HG03175 (cell line): ENCODE measurements around the gene CPNE6.
A peak's percentile ranks its signal among the peaks of the same experiment; 100 is the strongest.
"Not testable (repeated sequence)": the region's sequence is repeated elsewhere in the genome, so short reads cannot be mapped to it uniquely, and the experiment has no call there.

ENCODE experiments used
- ATAC-seq: cut with Tn5 transposase; IDR thresholded peaks from one replicate; pipeline ENCODE4 v1.9.1; 2021; ENCODE audit warnings: mild to moderate bottlenecking, moderate library complexity; ENCODE audit not compliant: unreplicated experiment

Gene CPNE6

DNA sequence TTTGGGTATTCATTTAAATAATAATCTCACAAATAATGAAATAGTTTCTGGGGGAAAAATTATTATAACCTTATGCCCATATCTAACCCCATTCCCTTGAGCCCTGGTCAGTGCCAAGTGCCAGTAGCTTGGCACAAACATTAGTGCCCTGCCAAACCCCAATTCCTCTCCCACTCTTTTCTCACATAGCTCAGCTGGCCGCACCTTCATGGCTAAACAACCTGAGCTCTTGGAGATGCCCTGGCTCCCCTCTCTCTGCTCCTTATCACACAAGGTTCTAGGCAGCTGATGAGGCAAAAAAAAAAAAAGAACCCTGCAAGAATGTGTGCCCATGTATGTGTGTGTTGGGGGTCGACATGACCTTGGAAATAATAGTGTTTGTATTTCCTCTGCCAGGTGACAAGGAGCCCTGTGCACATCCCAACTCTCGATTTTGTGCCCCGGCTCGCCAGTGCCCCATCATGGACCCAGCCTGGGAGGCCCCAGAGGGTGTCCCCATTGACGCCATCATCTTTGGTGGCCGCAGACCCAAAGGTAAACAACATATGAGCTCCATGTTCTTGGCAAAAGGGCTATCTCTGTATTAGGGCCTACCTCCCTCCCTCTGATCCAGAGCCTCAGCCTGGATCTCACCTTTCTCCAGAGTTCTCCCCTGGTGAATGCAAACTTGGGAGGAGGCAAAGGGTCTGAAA, 31.1 kb downstream of the CPNE6 start:
- no peak for ATAC-seq

DNA sequence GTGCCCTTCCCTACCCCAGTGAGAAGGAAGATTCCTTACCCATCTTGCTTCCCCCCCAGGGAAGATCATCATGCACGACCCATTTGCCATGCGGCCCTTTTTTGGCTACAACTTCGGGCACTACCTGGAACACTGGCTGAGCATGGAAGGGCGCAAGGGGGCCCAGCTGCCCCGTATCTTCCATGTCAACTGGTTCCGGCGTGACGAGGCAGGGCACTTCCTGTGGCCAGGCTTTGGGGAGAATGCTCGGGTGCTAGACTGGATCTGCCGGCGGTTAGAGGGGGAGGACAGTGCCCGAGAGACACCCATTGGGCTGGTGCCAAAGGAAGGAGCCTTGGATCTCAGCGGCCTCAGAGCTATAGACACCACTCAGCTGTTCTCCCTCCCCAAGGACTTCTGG, 32.1 kb downstream of the CPNE6 start:
- ATAC-seq = no peak

DNA sequence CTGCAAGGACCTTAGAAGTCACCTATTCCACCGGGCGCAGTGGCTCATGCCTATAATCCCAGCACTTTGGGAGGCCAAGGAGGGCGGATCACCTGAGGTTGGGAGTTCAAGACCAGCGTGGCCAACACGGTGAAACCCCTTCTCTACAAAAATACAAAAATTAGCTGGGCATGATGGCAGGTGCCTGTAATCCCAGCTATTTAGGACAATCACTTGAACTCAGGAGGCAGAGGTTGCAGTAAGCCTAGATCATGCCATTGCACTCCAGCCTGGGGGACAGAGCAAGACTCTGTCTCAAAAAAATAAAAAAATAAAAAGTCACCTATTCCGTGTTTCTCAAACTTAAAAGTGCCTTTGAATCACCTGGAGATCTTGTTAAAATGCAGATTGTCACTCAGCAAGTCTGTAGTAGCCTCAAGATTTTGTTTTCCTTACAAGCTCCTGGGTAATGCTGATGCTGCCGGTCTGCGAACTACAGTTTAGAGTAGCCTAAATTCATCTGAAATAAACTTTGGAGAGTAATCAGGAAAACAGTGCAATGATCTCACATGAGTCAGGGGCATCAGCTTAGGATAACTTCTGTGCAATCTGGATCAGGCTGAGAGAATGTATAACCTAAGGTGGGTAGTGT, 34.4 kb downstream of the CPNE6 start:
- ATAC-seq = not testable (repeated sequence)

DNA sequence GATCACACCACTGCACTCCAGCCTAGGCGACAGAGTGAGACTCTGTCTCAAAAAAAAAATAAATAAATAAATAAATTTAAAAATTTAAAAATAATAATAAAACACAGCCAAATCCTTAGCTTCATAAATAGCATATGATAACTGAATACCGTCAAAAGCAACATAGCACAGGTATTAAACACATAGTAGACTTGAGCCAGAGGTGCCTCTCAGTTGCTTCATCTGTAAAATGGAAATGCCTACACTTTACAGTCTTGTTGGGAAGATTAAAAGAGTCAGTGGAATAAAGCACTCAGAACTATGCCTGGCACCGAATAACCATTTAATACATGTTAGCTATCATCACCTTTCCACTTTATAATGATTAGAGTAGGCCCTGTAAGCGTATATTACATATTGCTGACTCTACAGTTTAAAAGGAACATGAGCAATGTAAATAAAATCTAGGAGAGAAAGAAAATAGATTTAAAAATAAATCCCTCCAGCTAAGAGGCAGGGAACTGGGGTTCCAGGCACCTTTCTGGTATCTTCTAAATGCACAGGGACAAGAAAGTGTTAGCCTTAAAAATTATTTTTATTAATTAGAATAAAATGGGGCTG, 35.4 kb downstream of the CPNE6 start:
- no peak for ATAC-seq

DNA sequence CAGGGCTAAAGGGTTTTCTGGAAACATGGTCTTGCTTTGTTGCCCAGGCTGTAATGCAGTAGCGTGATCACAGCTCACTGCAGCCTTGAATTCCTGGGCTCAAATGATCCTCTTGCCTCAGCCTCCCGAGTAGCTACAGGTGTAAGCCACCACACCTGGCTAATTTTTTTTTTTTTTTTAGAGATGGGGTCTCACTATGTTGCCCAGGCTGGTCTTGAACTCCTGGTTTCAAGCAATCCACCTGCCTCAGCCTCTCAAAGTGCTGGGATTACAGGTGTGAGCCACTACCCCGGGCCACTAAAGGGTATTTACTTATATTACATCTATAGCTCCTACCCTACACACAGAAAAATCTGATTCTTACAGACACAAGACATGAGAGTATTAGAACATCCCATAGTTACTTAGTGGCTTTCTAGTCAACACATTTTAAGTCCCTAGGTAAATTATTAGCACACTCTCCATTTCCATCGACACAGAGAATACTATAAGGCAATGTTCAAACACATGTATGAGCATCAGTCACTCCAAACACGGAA, 37.0 kb downstream of the CPNE6 start:
- peak; percentile 47 for ATAC-seq

DNA sequence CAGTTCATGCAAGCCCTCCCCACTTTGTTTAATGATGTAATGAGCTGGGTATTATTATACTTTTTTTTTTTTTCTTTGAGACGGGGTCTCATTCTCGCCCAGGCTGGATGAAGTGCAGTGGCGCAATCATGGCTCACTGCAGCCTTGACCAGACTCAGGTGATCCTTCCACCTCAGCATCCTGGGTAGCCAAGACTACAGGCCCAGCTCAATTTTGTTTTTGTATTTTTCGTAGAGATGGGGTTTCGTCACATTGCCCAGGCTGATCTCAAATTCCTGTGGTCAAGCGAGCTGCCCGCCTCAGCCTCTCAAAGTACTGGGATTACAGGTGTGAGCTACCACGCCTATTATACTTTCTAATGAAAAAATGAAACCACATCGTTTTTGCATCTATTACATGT, 38.7 kb downstream of the CPNE6 start:
- ATAC-seq = no peak

DNA sequence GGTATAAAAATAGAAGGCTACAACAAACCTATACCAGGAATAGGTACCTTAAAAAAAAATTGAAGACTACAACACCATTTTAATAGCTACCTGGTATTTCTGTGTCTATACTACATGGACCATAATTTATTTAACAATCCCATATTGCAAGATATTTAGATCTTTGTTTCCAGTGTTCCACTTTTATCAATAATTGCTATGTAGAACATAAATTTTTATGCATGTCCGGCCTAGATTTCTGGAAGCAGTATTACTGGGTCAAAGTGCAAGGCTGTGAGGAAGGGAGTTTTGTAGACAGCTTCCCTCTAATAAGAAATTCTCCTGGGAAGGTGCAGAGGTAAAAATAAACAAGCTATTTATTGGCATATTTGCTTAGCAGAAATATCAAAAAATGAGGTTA, 39.2 kb downstream of the CPNE6 start:
- ATAC-seq = no peak

DNA sequence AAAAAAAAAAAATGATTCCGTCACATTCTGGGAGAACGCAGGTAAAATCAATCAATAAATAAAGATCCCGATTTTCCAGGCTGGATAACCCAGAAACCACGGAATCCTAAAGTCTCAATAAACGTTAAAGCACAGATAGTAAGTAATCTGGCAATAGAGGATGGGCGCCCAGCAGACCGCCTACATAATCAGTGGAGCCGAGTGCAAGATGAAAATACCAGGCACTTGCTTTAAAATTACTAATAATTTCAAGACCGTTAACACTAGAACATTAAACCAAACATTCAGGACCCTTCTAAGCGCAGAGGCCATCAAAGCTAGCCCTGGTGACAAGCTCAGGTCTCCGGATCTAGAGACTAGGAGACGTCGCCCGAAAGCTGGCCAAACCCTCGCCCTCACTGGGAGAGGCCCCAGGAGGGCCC, 42.0 kb downstream of the CPNE6 start:
- no peak for ATAC-seq

DNA sequence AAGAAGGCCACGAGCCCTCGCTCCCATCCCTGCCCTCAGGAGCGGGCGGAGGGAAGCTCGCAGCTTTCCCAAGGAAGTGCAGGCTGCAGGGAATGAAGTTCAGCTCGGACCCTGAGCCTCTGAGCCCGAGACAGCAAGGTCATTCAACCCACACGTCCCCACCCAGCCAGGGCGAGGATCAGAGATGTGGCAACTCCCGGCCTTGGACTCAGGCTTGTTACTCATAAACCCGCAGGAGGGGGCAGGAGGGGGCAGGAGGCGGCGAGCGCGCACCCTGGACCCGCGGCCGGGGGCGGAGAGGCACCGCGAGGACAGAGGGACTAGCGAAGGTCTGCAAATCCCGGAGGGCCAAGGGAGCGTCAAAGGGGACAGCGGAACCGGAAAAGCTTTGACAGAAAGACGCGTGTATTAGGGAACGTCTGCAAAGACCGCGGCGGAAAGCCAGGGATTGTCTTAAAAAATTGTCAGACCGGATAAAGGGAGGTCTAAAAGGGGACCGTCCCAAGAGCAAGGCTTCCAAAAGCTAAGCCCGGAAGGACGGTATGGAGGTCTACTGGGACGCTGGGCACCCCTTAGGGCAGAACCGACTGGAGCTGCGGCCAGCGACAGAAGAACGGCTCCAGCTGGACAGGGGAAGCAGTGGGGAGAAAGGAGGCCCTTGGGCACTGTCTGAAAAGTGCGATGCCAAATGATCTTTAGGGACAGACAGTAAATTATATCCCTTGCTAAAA, 42.6 kb downstream of the CPNE6 start:
- ATAC-seq = peak; percentile 26

DNA sequence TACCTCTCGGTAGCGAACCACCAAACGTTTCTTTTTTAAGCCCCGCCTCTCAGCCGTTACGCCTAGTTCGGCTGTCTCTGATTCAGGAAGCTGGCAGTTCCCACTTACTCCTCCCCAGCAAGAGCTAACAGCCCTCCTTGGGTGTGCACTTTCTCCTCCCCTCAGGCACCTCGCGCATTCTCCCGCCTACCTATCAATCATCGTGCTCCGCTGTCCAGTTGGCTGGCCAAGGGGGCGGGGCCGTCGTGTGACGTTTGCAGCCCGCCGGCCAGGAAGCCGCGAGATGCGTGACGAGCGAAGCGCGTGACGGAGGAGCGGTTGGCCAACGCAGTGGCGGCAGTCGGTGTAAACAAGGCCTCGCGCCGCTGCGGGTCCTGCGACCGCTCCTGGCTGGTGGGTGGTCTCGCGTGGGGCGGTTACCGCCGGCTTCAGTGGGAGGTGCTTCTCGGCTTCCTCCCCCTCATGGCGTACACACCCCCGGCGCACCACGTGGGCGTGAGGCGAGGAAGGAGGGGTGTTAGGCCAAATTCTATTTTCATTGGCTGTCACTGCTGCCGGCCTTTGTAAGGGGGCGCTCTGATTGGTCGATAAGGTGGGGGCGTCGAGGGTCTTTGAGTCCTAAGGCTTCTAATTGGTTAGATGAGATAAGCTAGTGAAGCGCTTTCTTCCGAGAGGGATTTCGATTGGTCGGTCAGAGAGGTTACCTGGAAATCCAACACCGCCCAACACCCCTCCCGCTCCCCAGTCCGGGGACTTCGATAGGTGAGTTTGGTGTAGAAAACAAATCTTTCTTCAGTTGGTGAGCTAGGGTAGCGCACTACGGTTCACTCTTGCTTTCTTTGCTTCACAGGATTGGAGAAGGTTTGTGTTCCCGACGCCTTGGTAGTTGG, 43.4 kb downstream of the CPNE6 start, which contains the start of the genes DCAF11 and NRL:
Gene DCAF11, plus strand, starts transcription at position 246 of the 890 bp plus-strand sequence. CDS start 818 bp downstream, outside the sequence.
Gene NRL, minus strand, starts transcription at position 418 of the 890 bp plus-strand sequence. CDS start 32,101 bp downstream, outside the sequence.
- peak; percentile 87 for ATAC-seq

DNA sequence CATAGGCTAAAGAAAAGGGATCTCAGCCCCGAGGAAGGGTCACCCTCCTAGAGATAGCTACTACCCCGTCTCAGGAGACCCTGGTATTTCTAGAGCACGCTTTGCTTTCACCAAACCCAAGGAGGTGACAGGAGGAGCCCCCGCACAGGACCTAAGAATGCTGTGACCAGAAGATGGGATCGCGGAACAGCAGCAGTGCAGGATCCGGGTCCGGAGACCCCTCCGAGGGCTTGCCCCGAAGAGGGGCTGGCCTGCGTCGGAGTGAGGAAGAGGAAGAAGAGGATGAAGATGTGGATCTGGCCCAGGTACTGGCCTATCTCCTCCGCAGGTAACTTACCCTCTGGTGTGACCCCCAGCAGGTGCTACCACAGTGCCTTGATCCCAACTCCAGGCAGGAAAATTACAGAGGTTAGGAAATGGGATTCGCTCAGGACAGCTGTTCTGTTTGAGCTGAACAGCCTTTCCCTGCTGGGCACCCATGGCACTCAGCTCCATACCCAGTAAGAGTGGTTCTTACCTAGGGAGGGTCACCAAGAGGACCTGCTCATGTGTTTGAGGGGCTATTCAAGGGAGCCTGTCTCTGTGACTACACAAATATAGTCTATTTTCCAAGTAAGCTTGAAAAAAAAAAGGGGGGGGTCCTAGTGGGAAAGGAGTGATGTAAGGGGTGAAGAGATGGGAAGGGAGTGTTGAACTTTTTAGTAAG, 44.2 kb downstream of the CPNE6 start:
- no peak for ATAC-seq

DNA sequence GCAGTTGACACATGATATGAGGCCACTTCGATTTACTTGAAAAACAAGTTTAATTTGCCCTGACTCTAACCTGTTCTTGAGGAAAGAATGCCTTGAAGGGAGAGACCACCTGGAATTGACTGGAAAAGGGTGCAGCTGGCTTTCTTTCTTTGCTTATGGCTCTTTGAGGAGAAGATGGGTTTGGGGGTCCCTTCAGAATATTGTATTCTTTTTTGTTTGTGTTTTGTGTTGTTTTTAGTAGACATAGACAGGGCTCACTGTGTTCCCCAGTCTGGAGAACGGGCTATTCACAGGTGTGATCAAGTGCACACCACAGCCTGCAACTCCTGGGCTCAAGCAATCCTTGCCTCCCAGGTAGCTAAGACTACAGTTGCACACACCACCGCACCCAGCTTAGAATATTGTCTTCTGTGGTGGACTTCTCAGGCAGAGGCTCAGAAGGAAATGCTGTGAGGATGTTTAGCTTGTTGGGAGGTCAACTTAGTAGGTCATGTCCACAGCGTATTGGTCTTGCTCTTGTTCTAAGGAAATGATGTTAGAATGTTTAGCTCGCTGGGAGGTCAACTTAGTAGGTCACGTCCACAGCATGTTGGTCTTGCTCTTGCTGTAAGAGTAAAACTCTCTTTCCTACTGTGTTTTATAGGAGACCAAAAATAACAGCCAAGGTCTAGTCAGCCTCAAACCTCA, 44.9 kb downstream of the CPNE6 start:
- no peak for ATAC-seq

DNA sequence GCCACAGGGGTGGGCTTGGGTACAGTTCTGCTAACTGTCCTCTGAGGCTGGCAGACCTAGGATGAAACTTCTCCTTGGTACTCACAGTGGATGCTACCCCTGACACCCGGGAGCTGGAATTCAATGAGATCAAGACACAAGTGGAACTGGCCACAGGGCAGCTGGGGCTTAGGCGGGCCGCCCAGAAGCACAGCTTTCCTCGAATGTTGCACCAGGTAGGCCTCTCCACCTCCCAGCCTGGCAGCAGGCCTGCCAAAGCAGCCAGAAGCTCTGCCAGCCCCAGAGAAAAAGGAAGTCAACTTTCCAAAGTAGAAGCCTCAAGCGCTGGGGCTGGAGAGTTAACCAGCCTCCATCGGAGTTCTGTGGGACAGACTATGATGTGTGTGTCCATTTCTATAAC, 45.8 kb downstream of the CPNE6 start:
- ATAC-seq = no peak

DNA sequence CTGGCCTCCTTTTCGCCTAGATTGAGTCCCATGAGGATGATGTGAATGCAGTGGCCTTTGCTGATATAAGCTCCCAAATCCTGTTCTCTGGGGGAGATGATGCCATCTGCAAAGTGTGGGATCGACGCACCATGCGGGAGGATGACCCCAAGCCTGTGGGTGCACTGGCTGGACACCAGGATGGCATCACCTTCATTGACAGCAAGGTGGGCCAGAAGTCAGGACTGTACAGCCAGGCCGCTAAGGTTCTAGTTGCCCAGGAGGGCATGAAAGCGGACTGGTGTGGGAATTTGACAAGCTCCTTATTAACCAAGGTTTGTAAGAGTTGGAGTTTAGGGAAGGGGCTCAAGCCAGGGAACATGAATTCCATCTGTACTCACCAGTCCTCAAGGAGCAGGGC, 48.3 kb downstream of the CPNE6 start:
- ATAC-seq = no peak

DNA sequence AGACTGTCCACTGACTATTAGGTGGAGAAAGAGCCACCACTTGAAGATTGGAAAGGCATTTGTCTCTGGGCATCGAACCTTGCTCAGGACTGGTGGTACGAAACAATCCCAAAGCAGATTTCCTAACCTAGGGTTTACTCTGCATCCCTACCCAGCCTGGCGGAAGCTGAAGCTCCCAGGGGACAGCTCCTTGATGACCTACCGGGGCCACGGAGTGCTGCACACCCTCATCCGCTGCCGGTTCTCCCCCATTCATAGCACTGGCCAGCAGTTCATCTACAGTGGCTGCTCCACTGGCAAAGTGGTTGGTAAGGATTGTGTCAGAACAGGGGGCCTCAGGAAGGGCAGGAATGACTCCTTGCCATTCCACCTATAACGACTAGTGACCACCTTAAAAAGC, 49.8 kb downstream of the CPNE6 start:
- ATAC-seq = no peak

DNA sequence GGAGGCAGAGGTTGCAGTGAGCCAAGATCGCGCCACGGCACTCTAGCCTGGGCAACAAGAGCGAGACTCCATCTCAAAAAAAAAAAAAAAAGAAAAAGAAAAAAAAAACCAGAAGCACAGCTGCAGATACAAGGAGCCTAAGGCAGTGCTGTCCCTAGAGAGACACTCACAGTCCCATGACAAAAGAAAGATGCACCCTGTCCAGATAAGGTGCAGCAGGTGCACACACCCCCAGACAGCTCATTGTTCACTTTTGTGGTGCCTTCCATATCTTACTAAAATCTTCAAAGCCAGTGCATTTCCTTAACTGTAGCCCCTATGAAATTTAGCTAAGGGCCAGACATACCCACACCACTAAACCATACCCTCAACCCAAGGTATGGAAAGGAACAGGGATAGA, 51.1 kb downstream of the CPNE6 start:
- no peak for ATAC-seq

DNA sequence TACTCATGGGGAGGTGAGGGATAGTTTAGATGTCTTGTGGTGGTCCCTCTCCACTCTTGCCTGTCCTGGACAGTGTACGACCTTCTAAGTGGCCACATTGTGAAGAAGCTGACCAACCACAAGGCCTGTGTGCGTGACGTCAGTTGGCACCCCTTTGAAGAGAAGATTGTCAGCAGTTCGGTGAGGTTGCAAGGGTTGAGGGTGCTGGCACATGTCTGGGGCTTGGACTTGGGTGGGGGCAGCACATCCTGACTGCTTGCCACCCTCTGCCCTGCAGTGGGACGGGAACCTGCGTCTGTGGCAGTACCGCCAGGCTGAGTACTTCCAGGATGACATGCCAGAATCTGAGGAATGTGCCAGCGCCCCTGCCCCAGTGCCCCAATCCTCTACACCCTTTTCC, 51.5 kb downstream of the CPNE6 start:
- ATAC-seq = no peak

DNA sequence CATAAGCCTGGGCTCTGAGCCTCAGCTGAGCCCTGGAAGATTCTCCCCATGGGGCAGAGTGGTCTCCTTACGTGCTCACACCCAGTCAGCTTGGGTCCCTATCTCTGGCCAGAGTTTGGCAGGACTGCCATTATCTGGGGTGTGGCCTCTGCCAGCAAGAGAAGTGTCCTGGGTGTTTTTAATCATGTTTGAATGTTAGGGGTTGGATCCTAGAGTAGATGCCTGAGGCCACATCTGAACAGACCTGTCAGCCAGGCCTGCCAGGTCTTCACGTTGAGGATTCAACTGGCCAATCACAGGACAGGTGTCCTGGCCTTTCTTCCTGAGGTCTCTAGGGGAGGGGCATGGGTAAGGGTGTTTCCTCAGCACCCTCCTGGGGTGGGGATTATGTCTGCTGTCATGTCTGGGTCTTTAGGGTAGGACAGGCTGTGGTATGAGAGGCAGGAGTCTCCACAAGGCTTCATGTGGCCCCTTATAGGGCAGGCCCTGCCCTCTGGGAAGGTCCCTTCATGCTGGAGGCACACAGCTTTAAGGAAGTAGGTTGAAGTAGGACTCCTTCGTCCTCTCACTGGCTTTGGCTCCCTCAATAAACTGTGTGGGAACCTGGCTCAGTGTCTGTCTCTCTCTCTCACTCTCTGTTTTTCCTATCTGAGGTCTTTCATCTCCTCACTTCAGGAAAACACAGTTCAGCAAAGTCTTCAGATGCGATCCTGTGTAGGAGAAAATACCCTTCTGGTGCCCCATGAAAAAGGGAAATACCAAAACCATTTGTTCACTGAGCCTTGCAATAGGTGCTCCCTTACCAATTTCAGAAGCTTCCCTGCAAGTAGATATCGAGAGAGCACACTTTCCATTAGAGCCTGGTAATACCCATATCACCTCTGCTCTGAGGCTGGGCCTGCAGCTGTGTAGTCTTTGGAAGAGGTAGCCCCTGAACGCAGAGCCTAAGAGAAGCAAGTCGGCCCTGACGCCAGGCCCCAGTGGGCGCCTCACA, 52.4 kb downstream of the CPNE6 start:
- ATAC-seq = peak; percentile 53
